ENCODE data around the gene SGSM1.
"Not testable (repeated sequence)": the region's sequence is repeated elsewhere in the genome, so short reads cannot be mapped to it uniquely, and the experiment has no call there.

The SGSM1 gene

GRCh38 chr22:24809331-24809730 is 3.3 kb downstream of the SGSM1 start:
- no peak for DNase-seq

DNA sequence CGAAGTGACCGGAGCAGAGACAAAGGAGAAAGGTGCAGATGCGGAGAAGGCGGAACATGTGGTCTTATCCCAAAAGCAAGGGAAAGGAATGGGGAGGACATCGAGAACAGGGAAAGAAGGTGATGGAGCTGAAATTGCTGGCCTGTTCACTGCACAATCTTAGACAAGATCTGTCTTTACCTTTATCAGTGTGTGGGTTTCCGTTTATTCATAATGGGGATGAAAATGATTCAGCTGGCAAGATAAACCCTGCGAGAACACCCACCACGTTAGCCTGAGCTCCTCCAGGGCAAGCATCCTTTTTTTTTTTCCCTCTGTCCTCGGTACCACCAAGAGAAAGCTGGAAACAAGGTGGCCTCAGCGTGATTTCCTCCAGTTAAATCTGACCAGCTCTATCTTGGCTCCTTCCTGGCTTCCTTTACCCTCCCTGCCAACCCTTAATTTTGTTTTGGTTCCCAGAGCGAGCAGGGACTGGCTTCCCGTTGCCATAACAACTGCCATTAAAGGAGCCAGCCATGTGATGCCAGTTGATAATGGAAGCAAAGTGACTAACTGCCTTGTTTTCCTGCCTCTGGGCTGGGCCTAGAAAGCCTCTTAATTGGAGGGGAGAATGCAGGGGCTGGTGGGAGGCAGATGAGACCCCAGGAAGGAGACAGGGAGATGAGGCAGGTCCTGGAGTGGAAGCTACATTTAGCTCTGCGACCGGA is 4.2 kb downstream of the SGSM1 start:
- no peak for DNase-seq

- no peak for DNase-seq
Measured at GRCh38 chr22:24812950-24813775, 7.2 kb downstream of the SGSM1 start.

GRCh38 chr22:24813861-24814770 is 8.1 kb downstream of the SGSM1 start:
- no peak for DNase-seq

GRCh38 chr22:24816806-24817205 is 10.8 kb downstream of the SGSM1 start:
- DNase-seq: no peak

DNA sequence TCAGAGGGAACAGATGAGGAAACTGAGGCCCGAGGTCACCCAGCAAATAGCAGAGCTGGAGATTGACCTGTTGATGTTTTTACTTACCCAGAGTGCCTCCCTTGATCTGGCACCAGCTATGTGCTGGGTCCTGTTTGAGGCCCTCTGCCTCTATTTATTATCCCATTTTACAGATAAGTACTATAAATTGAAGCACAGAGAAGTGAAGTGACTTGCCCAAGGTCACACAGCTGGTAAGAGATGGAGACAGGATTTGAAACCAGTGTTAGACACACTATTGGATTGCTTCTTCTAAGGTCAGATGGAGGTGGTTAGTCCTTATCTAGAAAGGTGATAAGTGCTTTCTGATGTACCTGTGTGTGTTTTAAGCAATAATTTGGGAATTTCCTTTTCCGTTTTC is 13.5 kb downstream of the SGSM1 start:
- no peak for DNase-seq

GRCh38 chr22:24819911-24820461 is 14.0 kb downstream of the SGSM1 start:
- DNase-seq: no peak

DNA sequence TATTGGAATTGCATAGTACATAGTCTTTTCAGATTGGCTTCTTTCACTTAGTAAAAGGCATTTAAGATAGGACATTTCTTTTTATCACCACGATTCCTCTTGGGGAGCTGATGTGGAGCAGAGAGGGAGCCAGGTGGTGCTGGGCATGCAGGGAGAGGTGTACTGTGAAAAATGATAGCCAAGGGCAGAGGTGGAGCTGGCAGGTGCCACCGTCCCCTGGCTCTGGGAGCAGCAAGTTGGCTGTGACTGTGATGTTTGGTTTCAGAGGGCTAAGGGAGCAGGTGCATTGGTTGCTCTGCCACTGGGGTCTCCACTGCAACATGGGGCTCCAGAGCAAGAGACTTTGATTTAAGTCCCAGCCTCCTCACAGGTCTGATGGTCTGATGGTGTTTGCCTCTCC is 16.5 kb downstream of the SGSM1 start:
- DNase-seq: no peak

DNA sequence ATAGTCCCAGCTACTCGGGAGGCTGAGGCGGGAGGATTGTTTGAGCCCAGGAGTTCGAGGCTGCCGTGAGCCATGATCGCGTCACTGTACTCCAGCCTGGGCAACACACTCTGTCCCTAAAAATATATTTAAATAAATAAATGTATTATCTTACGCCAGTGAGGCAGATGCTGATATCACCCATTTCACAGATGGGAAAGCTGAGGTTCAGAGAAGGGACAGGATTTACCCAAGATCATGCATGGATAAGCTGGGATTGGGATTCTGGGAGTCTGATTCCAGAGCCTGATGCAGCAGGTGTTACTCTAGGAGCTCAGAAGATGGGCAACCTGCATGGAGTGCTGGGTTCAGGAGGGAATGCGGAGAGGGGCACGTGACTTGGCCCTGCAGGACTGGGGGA is 17.8 kb downstream of the SGSM1 start:
- no peak for DNase-seq

- no peak for DNase-seq
Measured at GRCh38 chr22:24824250-24824649, 18.2 kb downstream of the SGSM1 start.

GRCh38 chr22:24824915-24825314 is 18.9 kb downstream of the SGSM1 start:
- no peak for DNase-seq

DNA sequence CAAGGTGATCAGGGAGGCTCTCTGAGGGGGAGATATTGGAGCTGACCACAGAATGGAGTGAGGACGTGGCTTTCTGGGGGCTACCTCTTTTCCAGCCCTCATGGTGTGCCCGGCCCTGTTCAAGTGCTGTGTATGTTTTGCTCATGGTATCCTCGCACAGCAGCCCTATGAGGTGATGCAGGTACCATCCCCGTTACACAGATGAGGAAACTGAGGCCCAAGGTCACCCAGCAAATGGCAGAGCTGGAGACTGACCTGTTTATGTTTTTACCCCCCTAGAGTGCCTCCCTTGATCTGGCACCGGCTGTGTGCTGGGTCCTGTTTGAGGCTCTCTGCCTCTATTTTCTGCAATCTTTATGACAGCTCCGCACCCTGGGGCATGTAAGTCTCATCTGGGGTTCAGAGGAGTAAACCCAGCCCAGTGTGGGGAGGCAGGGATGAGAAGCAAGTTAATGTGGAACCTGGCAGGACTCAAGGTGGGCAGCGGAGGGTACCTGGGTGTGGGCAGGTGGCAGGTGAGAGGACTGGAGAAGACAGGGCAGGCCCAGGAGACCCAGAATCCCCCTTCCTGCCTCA is 20.8 kb downstream of the SGSM1 start:
- no peak for DNase-seq

DNA sequence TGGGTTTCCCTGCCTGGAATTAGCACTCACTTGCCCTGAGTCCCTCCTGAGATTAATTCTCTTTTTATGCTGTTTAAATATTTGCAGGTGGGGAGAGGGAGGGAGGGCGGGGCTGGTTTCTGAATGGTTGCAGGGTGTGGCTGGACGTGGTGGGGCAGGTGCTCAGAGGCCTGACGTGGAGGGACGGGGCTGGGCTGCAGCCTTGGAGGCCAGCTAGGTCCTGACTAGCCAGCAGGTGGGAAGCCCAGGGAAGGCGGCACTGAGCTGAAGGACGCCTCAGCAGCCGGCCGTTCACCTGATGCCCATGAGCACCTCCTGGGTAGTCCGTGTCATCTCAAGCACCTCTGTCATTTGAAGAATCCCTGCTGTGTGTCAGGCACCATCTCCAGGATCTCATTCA is 21.3 kb downstream of the SGSM1 start:
- no peak for DNase-seq

GRCh38 chr22:24830205-24830979 is 24.4 kb downstream of the SGSM1 start:
- DNase-seq: no peak

DNA sequence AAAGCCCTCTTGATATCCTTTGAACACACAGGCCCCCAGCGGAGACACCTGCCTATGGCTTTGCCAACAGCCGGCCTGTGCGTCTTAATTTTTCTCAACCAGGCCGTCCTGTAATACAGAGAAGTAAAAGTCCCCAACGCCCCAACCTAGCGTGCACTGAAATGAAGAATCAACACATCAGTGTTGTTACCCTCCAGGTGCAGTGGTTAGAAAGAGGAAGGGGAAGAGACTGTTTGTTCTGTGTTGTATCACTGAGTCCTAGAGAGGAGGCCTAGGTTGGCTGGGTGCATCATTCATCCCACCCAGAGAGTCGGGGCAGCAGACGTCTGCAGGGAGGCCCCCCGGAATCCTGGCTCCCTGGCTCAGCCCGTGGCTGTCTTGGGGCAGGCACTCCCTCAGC is 25.7 kb downstream of the SGSM1 start:
- DNase-seq: no peak

DNA sequence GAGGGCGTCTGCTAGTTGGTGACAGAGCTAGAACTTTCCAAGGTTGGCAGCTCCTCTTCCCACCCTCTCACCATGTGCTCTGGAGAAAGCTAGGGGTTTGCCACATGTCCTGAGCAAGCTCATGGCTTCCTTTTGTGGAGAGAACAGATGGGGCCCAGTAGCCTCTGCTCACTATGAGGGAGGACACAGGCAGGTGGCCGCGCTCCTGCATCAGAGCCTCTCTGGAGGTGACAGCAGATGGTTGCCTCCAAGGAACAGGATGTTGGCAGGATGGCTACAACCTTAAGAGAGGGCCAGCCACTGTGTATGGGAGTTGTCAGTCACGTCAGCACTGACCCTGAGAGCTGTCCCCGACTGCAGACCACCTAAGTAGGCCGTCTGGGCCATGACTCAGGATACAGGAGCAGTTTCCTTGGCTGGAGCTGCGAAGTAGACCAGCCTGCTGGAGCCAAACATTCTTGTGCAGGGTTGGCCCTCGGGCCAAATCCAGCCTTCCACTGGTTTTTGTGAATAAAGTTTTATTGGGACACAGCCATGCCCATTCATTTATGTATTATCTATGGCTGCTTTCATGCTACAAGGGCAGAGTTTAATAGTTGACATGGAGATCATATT is 28.0 kb downstream of the SGSM1 start:
- DNase-seq: no peak

- DNase-seq: no peak
Measured at GRCh38 chr22:24834845-24835570, 29.0 kb downstream of the SGSM1 start.

DNA sequence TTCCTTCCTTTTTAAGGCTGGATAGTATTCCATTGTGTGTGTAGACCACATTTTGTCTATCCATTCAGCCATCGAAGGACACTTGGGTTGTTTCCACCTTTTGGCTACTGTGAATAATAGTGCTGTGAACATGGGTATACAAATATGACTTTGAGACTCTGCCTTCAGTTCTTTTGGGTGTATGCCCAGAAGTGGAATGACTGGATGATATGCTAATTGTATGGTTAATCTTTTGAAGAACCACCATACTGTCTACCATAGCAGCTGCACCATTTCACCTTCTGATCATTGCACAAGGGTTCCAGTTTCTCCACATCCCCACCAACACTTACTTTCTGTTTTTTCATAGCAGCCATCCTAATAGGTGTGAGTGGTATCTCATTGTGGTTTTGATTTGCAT is 30.3 kb downstream of the SGSM1 start:
- DNase-seq: no peak

GRCh38 chr22:24837517-24837916 is 31.5 kb downstream of the SGSM1 start:
- not testable (repeated sequence) for DNase-seq

DNA sequence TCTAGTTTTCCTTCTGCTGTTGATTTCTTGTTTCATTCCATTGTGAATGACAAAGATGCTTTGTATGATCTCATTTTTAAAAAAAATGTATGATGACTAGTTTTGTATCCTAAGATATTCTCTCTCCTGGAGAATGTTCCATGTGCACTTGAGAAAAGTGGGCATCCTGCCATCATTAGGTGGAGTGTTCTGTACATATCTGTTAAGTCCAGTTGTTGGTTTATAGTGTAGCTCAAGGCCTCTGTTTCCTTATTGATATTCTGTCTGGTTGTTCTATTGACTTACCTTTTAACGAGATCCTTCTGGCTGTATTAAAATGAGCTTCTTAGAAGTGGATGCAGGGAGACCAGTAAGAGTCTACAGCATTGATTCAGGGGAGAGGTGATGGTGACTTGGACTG is 35.2 kb downstream of the SGSM1 start:
- DNase-seq: no peak

- no peak for DNase-seq
Measured at GRCh38 chr22:24843048-24843447, 37.0 kb downstream of the SGSM1 start.
